Liver (tissue), 3 donors: ENCODE data around the gene MBLAC1.

ENCODE experiments used
- ATF3 ChIP-seq: IDR thresholded peaks from 2 replicates; pipeline ENCODE4 v1.6.1; 2016; ENCODE audit warnings: antibody characterized with exemption
- EGR1 ChIP-seq, 2 donors: IDR thresholded peaks; 2 replicates each; pipeline ENCODE4 v1.6.1; 2016 to 2018; ENCODE audit warnings: antibody characterized with exemption in 2 of 2, low read depth in 2 of 2
- HNF4A ChIP-seq, 2 donors: conservative IDR thresholded peaks; 2 replicates each; pipeline ENCODE4 v1.6.1; 2016; ENCODE audit warnings: antibody characterized with exemption in 2 of 2, mild to moderate bottlenecking in 2 of 2
- RAD21 ChIP-seq, 2 donors: IDR thresholded peaks; 2 replicates each; pipeline ENCODE4 v1.6.1; 2016; ENCODE audit warnings: antibody characterized with exemption in 2 of 2, mild to moderate bottlenecking in 2 of 2
- SP1 ChIP-seq: IDR thresholded peaks from 2 replicates; pipeline ENCODE4 v1.6.1; 2018; ENCODE audit warnings: antibody characterized with exemption, mild to moderate bottlenecking
- TAF1 ChIP-seq: conservative IDR thresholded peaks from 2 replicates; pipeline ENCODE4 v1.6.1; 2016; ENCODE audit warnings: antibody characterized with exemption, mild to moderate bottlenecking
- YY1 ChIP-seq: IDR thresholded peaks from 2 replicates; pipeline ENCODE4 v1.6.1; 2016; ENCODE audit warnings: antibody characterized with exemption, mild to moderate bottlenecking
- TF ChIP-seq, protein P1 (sequence below): fragments of 150-350 bp; IDR thresholded peaks from 2 replicates; pipeline ENCODE4 v1.5.1; 2017; ENCODE audit warnings: improper control_type of control experiment, low read depth, low read length; ENCODE audit not compliant: missing input control
- TF ChIP-seq, protein P2 (sequence below): IDR thresholded peaks from 2 replicates; pipeline ENCODE4 v1.6.1; 2016; ENCODE audit warnings: antibody characterized with exemption, mild to moderate bottlenecking
- TF ChIP-seq, protein P3 (sequence below): IDR thresholded peaks from 2 replicates; pipeline ENCODE4 v1.6.1; 2016; ENCODE audit warnings: antibody characterized with exemption
- donor health status: healthy.
- donor health status: healthy.

GRCh38 chr7:100077205-100077604 lies 49.6 kb upstream of the MBLAC1 start:
- TF ChIP-seq, protein P1, sequence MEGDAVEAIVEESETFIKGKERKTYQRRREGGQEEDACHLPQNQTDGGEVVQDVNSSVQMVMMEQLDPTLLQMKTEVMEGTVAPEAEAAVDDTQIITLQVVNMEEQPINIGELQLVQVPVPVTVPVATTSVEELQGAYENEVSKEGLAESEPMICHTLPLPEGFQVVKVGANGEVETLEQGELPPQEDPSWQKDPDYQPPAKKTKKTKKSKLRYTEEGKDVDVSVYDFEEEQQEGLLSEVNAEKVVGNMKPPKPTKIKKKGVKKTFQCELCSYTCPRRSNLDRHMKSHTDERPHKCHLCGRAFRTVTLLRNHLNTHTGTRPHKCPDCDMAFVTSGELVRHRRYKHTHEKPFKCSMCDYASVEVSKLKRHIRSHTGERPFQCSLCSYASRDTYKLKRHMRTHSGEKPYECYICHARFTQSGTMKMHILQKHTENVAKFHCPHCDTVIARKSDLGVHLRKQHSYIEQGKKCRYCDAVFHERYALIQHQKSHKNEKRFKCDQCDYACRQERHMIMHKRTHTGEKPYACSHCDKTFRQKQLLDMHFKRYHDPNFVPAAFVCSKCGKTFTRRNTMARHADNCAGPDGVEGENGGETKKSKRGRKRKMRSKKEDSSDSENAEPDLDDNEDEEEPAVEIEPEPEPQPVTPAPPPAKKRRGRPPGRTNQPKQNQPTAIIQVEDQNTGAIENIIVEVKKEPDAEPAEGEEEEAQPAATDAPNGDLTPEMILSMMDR, result no peak
- no peak for TF ChIP-seq RAD21 (IDR thresholded peaks at IDR 0.05)
- no peak for TF ChIP-seq HNF4A (conservative IDR thresholded peaks at IDR 0.05)
- no peak for TF ChIP-seq ATF3
- TF ChIP-seq SP1, result no peak
- TF ChIP-seq EGR1 (IDR thresholded peaks at IDR 0.05; ENCODE audit: low read depth in 2 of 2), result no peak
- TF ChIP-seq, protein P2, sequence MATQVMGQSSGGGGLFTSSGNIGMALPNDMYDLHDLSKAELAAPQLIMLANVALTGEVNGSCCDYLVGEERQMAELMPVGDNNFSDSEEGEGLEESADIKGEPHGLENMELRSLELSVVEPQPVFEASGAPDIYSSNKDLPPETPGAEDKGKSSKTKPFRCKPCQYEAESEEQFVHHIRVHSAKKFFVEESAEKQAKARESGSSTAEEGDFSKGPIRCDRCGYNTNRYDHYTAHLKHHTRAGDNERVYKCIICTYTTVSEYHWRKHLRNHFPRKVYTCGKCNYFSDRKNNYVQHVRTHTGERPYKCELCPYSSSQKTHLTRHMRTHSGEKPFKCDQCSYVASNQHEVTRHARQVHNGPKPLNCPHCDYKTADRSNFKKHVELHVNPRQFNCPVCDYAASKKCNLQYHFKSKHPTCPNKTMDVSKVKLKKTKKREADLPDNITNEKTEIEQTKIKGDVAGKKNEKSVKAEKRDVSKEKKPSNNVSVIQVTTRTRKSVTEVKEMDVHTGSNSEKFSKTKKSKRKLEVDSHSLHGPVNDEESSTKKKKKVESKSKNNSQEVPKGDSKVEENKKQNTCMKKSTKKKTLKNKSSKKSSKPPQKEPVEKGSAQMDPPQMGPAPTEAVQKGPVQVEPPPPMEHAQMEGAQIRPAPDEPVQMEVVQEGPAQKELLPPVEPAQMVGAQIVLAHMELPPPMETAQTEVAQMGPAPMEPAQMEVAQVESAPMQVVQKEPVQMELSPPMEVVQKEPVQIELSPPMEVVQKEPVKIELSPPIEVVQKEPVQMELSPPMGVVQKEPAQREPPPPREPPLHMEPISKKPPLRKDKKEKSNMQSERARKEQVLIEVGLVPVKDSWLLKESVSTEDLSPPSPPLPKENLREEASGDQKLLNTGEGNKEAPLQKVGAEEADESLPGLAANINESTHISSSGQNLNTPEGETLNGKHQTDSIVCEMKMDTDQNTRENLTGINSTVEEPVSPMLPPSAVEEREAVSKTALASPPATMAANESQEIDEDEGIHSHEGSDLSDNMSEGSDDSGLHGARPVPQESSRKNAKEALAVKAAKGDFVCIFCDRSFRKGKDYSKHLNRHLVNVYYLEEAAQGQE, result no peak
- TF ChIP-seq, protein P3, sequence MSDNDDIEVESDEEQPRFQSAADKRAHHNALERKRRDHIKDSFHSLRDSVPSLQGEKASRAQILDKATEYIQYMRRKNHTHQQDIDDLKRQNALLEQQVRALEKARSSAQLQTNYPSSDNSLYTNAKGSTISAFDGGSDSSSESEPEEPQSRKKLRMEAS, result no peak
- TF ChIP-seq TAF1, result no peak
- no peak for TF ChIP-seq YY1
